T-cell (primary cell): ENCODE data around the gene AP1S2. TPM values are rescaled to one million over a fixed set of nuclear protein-coding genes. Genes with fewer than 3 reads are reported as not detected.

Source experiments
- ATAC-seq, 4 experiments: fragments of 200-7000 bp in 3 of 4; fragments of 150-1000 bp in 1 of 4; cut with Tn5 transposase; replicated peaks in 1 of 4; 1 replicate in 3 of 4; 2 replicates in 1 of 4; pipeline ENCODE4 v1.10.0; 2021; ENCODE audit warnings: moderate library complexity in 3 of 4, mild to moderate bottlenecking in 2 of 4, moderate number of reproducible peaks in 1 of 4
- CTCF ChIA-PET, 2 donors: fragments of 300-600 bp; sonication (Branson Sonifier 250); formaldehyde crosslinking; loops; one replicate each; lab custom pipeline; 2022; ENCODE audit warnings: antibody characterized with exemption in 2 of 2; lab: Charles Lee
- POLR2A ChIA-PET, 2 donors: fragments of 300-600 bp; sonication (Branson Sonifier 250); formaldehyde crosslinking; loops; one replicate each; lab custom pipeline; 2022; ENCODE audit warnings: antibody characterized with exemption in 2 of 2; lab: Charles Lee
- DNase-seq, 35 experiments: peaks; one replicate each; pipeline versions ENCODE4 v3.0.0 to v3.0.0-alpha.2; 2013 to 2023
- H3K27ac ChIP-seq: one replicate; pipeline ENCODE4 v1.5.1; 2013; ENCODE audit warnings: low read length
- H3K27me3 ChIP-seq, 2 experiments: replicated peaks in 1 of 2; 1 replicate in 1 of 2; 2 replicates in 1 of 2; pipeline versions ENCODE4 v1.6.1 to v1.7.0; 2013; ENCODE audit warnings: low read length in 1 of 2, mixed read lengths in 1 of 2; ENCODE audit not compliant: control insufficient read depth in 2 of 2, insufficient read depth in 2 of 2; ENCODE audit errors: extremely low read depth in 1 of 2
- H3K36me3 ChIP-seq, 2 donors: 1 replicate in 1 of 2; 2 replicates in 1 of 2; pipeline versions ENCODE4 v1.6.1 to v1.7.0; 2013; ENCODE audit warnings: low read length in 1 of 2; ENCODE audit not compliant: control insufficient read depth in 2 of 2, insufficient read depth in 1 of 2; ENCODE audit errors: extremely low read depth in 1 of 2
- H3K4me1 ChIP-seq, 2 experiments: 1 replicate in 1 of 2; 2 replicates in 1 of 2; pipeline versions ENCODE4 v1.6.1 to v1.7.0; 2013; ENCODE audit warnings: low read length in 2 of 2, mixed read lengths in 1 of 2; ENCODE audit not compliant: insufficient read depth in 2 of 2, control insufficient read depth in 1 of 2; ENCODE audit errors: extremely low read depth in 1 of 2
- H3K4me3 ChIP-seq, 2 donors: 1 replicate in 1 of 2; 2 replicates in 1 of 2; pipeline versions ENCODE4 v1.5.1 to v1.7.0; 2013; ENCODE audit warnings: mild to moderate bottlenecking in 2 of 2, low read length in 1 of 2, moderate library complexity in 1 of 2; ENCODE audit not compliant: control insufficient read depth in 1 of 2; ENCODE audit errors: extremely low read depth in 1 of 2
- H3K9me3 ChIP-seq: 2 replicates; pipeline ENCODE4 v1.7.0; 2013
- H3K27ac Mint-ChIP-seq, 2 donors: one replicate each; pipeline ENCODE4 v1.8.0; 2020 to 2021; ENCODE audit warnings: mild to moderate bottlenecking in 2 of 2, mixed read lengths in 2 of 2
- H3K27me3 Mint-ChIP-seq, 2 donors: one replicate each; pipeline ENCODE4 v1.8.0; 2021 to 2022; ENCODE audit warnings: mixed read lengths in 2 of 2
- H3K36me3 Mint-ChIP-seq: one replicate; pipeline ENCODE4 v1.8.0; 2021; ENCODE audit warnings: mixed read lengths
- H3K4me1 Mint-ChIP-seq, 3 donors: one replicate each; pipeline ENCODE4 v1.8.0; 2020 to 2022; ENCODE audit warnings: mixed read lengths in 3 of 3, mild to moderate bottlenecking in 1 of 3
- H3K4me3 Mint-ChIP-seq, 3 donors: one replicate each; pipeline ENCODE4 v1.8.0; 2020 to 2022; ENCODE audit warnings: mild to moderate bottlenecking in 3 of 3, mixed read lengths in 3 of 3, moderate library complexity in 3 of 3
- H3K9me3 Mint-ChIP-seq, 3 donors: one replicate each; pipeline ENCODE4 v1.8.0; 2020 to 2022; ENCODE audit warnings: mixed read lengths in 3 of 3
- WGBS: methylation state at CpG from one replicate; pipeline ENCODE4 v1.1.5; 2013; ENCODE audit warnings: missing lambda C conversion rate; ENCODE audit not compliant: insufficient coverage; 5-methylcytosine and 5-hydroxymethylcytosine counted together
- total RNA-seq, 35 experiments: library from RNA in 6 of 35; stranded (reverse) in 6 of 35; fragments of 120-200 nt in 1 of 35; gene quantifications; one replicate each; pipeline versions ENCODE4 v1.2.1 to v1.2.4 and lab custom pipeline; 2013 to 2026

Gene AP1S2
- total RNA-seq, result 10 to 100 TPM; 19.1 to 29.5 (median 25.3) TPM
- total RNA-seq (2013), result 43.7 TPM
- total RNA-seq (lab: John Stamatoyannopoulos, UW), result 19.6 to 54.6 (median 34.7) reads per million in 29 experiments

GRCh38 chrX:15854712-15855567, at the start of gene AP1S2:
Gene AP1S2, minus strand, starts transcription at chrX:15854813. Its CDS starts 2,289 bp downstream, at chrX:15852524.
- peak within 1 kb of the TSS; percentile 91 to 98 (median 93) for H3K4me3 Mint-ChIP-seq
- H3K27me3 Mint-ChIP-seq, result no peaks in the 10 kb centered on the region
- H3K9me3 Mint-ChIP-seq, result no peaks in the 10 kb centered on the region
- peaks cover 2% of the 10 kb centered on the region for H3K36me3 Mint-ChIP-seq
- ChIA-PET CTCF (interaction anchor here in 1 of 2 donors (0.6 to 1.4 kb wide), 7 partner anchors 36 to 1035 kb away, joined by 3 to 6 read pairs (median 3); partner anchors contain the start of gene SYAP1), POLR2A (interaction anchor here (0.6 to 1.1 kb wide), 6 partner anchors 11 to 180 kb away, joined by 3 to 17 read pairs (median 4); partner anchors contain the start of gene CA5B (in 1 of the 2))
- Histone ChIP-seq H3K36me3 (no peaks in the 10 kb centered on the region), H3K4me3 (peak within 1 kb of the TSS; percentile 72 to 79), H3K27ac (peak within 1 kb of the TSS; percentile 83), H3K9me3 (no peaks in the 10 kb centered on the region), H3K4me1 (peaks cover 9 to 10% of the 10 kb centered on the region in 2 experiments), H3K27me3 (no peaks in the 10 kb centered on the region)
- WGBS, result 0% methylated on average over 51 of the region's 85 CpGs
- peak within 1 kb of the TSS; percentile 97 for H3K27ac Mint-ChIP-seq
- DNase-seq, result peak; percentile 85 to 98 (median 93)
- H3K4me1 Mint-ChIP-seq, result peaks cover 20 to 35% (median 28%) of the 10 kb centered on the region in 3 donors
- ATAC-seq, result peak; percentile 93 to 96 (median 94)

- no peak overlapping the region for H3K27ac ChIP-seq
- Mint-ChIP-seq H3K4me1 (no peaks in the 10 kb centered on the region), H3K27ac (no peak overlapping the region), H3K4me3 (no peak overlapping the region), H3K27me3 (peaks cover 0 to 34% of the 10 kb centered on the region in 2 donors), H3K36me3 (peaks cover 6% of the 10 kb centered on the region), H3K9me3 (peaks cover 5 to 6% (median 6%) of the 10 kb centered on the region in 3 donors)
- WGBS, result no CpG with 5 or more reads among the region's 5 CpGs
- no peaks in the 10 kb centered on the region for H3K27me3 ChIP-seq
- DNase-seq (no peak), ATAC-seq (no peak)
- POLR2A ChIA-PET, result no interaction called here
- H3K4me1 ChIP-seq, result no peaks in the 10 kb centered on the region
- H3K4me3 ChIP-seq, result no peak overlapping the region
- CTCF ChIA-PET, result no interaction called here
- no peaks in the 10 kb centered on the region for H3K9me3 ChIP-seq
- no peaks in the 10 kb centered on the region for H3K36me3 ChIP-seq
Observed at GRCh38 chrX:15903186-15903681, 48.6 kb upstream of the AP1S2 start.

DNA sequence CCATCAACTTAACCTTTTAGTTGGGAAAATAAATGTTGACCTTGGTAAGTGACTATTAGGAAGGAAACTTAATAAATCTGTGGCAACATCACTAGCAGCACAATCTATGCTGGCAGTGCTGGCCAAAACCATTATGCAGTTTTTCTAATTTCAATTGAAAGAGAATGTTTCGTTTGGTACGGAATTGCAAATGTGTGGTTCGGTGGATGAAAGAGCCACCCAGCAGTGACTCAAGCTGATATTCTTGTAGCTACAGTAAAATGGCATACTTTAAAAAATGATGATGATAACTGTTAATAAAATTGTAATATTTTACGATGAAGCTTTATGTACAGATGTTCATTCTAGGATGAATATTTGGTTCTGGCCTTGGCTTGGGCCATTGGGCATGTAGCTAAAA, 40.7 kb upstream of the AP1S2 start:
- ATAC-seq, result no peak
- Mint-ChIP-seq H3K27ac (no peak overlapping the region), H3K9me3 (peaks cover 0 to 4% (median 0%) of the 10 kb centered on the region in 3 donors), H3K36me3 (no peaks in the 10 kb centered on the region), H3K4me3 (no peak overlapping the region), H3K4me1 (peaks cover 0 to 5% (median 0%) of the 10 kb centered on the region in 3 donors), H3K27me3 (peaks cover 0 to 30% of the 10 kb centered on the region in 2 donors)
- Histone ChIP-seq H3K4me3 (no peak overlapping the region), H3K4me1 (no peaks in the 10 kb centered on the region), H3K36me3 (no peaks in the 10 kb centered on the region), H3K27ac (no peak overlapping the region), H3K9me3 (no peaks in the 10 kb centered on the region), H3K27me3 (no peaks in the 10 kb centered on the region)
- no peak for DNase-seq
- CTCF ChIA-PET, result interaction anchor here in 1 of 2 donors (0.6 kb wide), 1 partner anchor 397 kb away, joined by 3 read pairs; no protein-coding TSS in a partner anchor
- POLR2A ChIA-PET, result no interaction called here
- 90% methylated on average over 2 of the region's 4 CpGs for WGBS

DNA sequence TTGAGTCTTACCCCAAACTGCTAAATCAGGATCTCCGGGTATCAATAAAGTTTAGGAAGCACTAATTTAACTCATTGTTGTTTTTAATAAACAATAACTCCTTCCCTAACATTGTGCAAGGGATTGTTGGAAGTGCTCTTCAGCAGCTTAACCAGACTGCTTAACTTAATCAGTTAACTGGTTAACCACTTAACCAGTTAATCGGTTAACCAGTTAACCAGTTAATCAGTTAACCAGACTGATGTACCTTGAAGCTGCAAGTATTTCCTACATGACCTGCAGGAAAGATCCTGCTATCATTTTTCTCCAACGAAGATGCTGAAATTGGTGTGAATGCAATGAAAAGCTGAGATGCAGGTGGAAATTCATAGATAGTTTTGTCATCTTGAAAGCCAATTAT, 40.1 kb upstream of the AP1S2 start:
- H3K9me3 Mint-ChIP-seq, result peaks cover 0 to 4% (median 0%) of the 10 kb centered on the region in 3 donors
- Histone ChIP-seq H3K36me3 (no peaks in the 10 kb centered on the region), H3K4me3 (no peak overlapping the region), H3K27me3 (no peaks in the 10 kb centered on the region), H3K4me1 (no peaks in the 10 kb centered on the region), H3K27ac (no peak overlapping the region), H3K9me3 (no peaks in the 10 kb centered on the region)
- ATAC-seq, result no peak
- no CpG with 5 or more reads among the region's 3 CpGs for WGBS
- H3K36me3 Mint-ChIP-seq, result no peaks in the 10 kb centered on the region
- H3K27me3 Mint-ChIP-seq, result peaks cover 0 to 24% of the 10 kb centered on the region in 2 donors
- ChIA-PET CTCF (interaction anchor here in 1 of 2 donors (0.6 kb wide), 1 partner anchor 397 kb away, joined by 3 read pairs; no protein-coding TSS in a partner anchor), POLR2A (no interaction called here)
- peaks cover 0 to 5% (median 0%) of the 10 kb centered on the region in 3 donors for H3K4me1 Mint-ChIP-seq
- no peak overlapping the region for H3K27ac Mint-ChIP-seq
- DNase-seq, result no peak
- no peak overlapping the region for H3K4me3 Mint-ChIP-seq

GRCh38 chrX:15890463-15890862, 35.9 kb upstream of the AP1S2 start:
- Histone ChIP-seq H3K4me3 (no peak overlapping the region), H3K27me3 (no peaks in the 10 kb centered on the region), H3K4me1 (no peaks in the 10 kb centered on the region), H3K36me3 (no peaks in the 10 kb centered on the region), H3K9me3 (no peaks in the 10 kb centered on the region), H3K27ac (no peak overlapping the region)
- ChIA-PET CTCF (interaction anchor here in 1 of 2 donors (0.7 kb wide), 1 partner anchor 323 kb away, joined by 3 read pairs; no protein-coding TSS in a partner anchor), POLR2A (no interaction called here)
- H3K4me3 Mint-ChIP-seq, result no peak overlapping the region
- peaks cover 0 to 5% (median 3%) of the 10 kb centered on the region in 3 donors for H3K4me1 Mint-ChIP-seq
- H3K27ac Mint-ChIP-seq, result no peak overlapping the region
- H3K9me3 Mint-ChIP-seq, result no peaks in the 10 kb centered on the region
- WGBS, result no CpG with 5 or more reads among the region's 2 CpGs
- H3K36me3 Mint-ChIP-seq, result no peaks in the 10 kb centered on the region
- peaks cover 0 to 28% of the 10 kb centered on the region in 2 donors for H3K27me3 Mint-ChIP-seq
- DNase-seq (no peak), ATAC-seq (no peak)

DNA sequence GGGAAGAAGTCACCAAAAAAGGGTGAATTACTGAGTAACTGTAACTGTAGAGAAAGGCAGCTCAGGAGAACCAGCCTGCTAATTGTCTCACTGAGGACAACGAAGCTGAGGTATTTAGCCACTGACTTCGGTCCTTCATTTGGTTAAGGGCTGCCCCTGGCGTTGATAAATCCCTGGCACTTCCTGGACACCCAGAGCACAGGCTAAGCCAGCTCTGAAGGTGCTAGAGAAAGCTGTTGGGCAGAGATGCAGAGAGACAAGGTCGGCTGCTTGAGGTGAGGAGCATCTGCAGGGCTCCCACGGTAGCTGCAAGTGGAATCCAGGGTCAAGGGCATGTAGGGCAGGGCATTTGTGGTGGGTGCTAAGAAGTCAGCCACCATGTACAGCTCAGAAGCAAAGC, 33.4 kb upstream of the AP1S2 start:
- Histone ChIP-seq H3K4me3 (no peak overlapping the region), H3K27me3 (no peaks in the 10 kb centered on the region), H3K27ac (no peak overlapping the region), H3K9me3 (no peaks in the 10 kb centered on the region), H3K4me1 (peaks cover 0 to under 1% of the 10 kb centered on the region in 2 experiments), H3K36me3 (no peaks in the 10 kb centered on the region)
- Mint-ChIP-seq H3K36me3 (no peaks in the 10 kb centered on the region), H3K27ac (no peak overlapping the region), H3K4me3 (no peak overlapping the region), H3K27me3 (peaks cover 3 to 35% of the 10 kb centered on the region in 2 donors), H3K4me1 (peaks cover 0 to 12% (median 7%) of the 10 kb centered on the region in 3 donors), H3K9me3 (no peaks in the 10 kb centered on the region)
- WGBS, result 65% methylated on average over 5 of the region's 5 CpGs
- CTCF ChIA-PET, result no interaction called here
- POLR2A ChIA-PET, result no interaction called here
- no peak for DNase-seq
- no peak for ATAC-seq
